HEK293 (cell line): ENCODE results near the gene AGAP9.

Experiments used
- CTCF ChIA-PET: fragments of 350-600 bp; formaldehyde crosslinking; extraction: SDS; loops from one replicate; lab custom pipeline; 2021; ENCODE audit warnings: antibody characterized with exemption; lab: Yijun Ruan, JAX
- POLR2A ChIA-PET: fragments of 300-600 bp; formaldehyde crosslinking; extraction: SDS; loops from one replicate; lab custom pipeline; 2020; ENCODE audit warnings: antibody characterized with exemption, inconsistent platforms; lab: Yijun Ruan, JAX
- H3K27ac ChIP-seq: fragments of 200-500 bp; sonication (Bioruptor generic); 2 replicates; pipeline ENCODE4 v1.5.1; 2014; ENCODE audit warnings: low read depth, low read length, control low read depth, inconsistent platforms; ENCODE audit errors: extremely low read depth
- H3K36me3 ChIP-seq, 2 experiments: fragments of 200-500 bp in 1 of 2; sonication (Bioruptor generic) in 1 of 2; 1 replicate in 1 of 2; 2 replicates in 1 of 2; pipeline ENCODE4 v1.5.1; 2014 to 2017; ENCODE audit warnings: inconsistent platforms in 2 of 2, low read length in 2 of 2; ENCODE audit not compliant: control insufficient read depth in 2 of 2, insufficient read depth in 1 of 2
- H3K4me1 ChIP-seq: fragments of 200-500 bp; sonication (Bioruptor generic); 2 replicates; pipeline ENCODE4 v1.5.1; 2014; ENCODE audit warnings: mild to moderate bottlenecking, low read length, inconsistent platforms; ENCODE audit not compliant: control insufficient read depth, insufficient read depth
- H3K4me3 ChIP-seq: 2 replicates; pipeline ENCODE4 v1.5.1; 2011; ENCODE audit warnings: low read depth, mild to moderate bottlenecking, control low read depth, low read length, moderate library complexity
- H3K9me3 ChIP-seq: fragments of 200-500 bp; sonication (Bioruptor generic); 2 replicates; pipeline ENCODE4 v1.5.1; 2014; ENCODE audit warnings: low read depth, low read length, inconsistent platforms; ENCODE audit not compliant: control insufficient read depth, insufficient read depth
- BCL11A ChIP-seq: fragments of 450-650 bp; formaldehyde crosslinking; IDR thresholded peaks from 2 replicates; pipeline ENCODE4 v1.5.1; 2016; ENCODE audit warnings: low read depth, missing biosample characterization, missing genetic modification characterization
- EGR2 ChIP-seq: fragments of 450-650 bp; formaldehyde crosslinking; IDR thresholded peaks from 2 replicates; pipeline ENCODE4 v1.5.1; 2016; ENCODE audit warnings: low read depth, missing biosample characterization, missing genetic modification characterization
- PATZ1 ChIP-seq: fragments of 450-650 bp; formaldehyde crosslinking; IDR thresholded peaks from 2 replicates; pipeline ENCODE4 v1.5.1; 2016; ENCODE audit warnings: missing biosample characterization, missing genetic modification characterization
- ZBTB20 ChIP-seq: fragments of 450-650 bp; formaldehyde crosslinking; IDR thresholded peaks from 2 replicates; pipeline ENCODE4 v1.5.1; 2016; ENCODE audit warnings: missing biosample characterization, missing genetic modification characterization
- ZBTB6 ChIP-seq: fragments of 450-650 bp; formaldehyde crosslinking; IDR thresholded peaks from 2 replicates; pipeline ENCODE4 v1.5.1; 2017; ENCODE audit warnings: missing biosample characterization, missing genetic modification characterization
- ZNF112 ChIP-seq: fragments of 450-650 bp; formaldehyde crosslinking; IDR thresholded peaks from 2 replicates; pipeline ENCODE4 v1.5.0; 2017; ENCODE audit warnings: missing biosample characterization, missing genetic modification characterization
- ZNF362 ChIP-seq: fragments of 450-650 bp; formaldehyde crosslinking; IDR thresholded peaks from 2 replicates; pipeline ENCODE4 v1.5.1; 2016; ENCODE audit warnings: missing biosample characterization, missing genetic modification characterization
- ZNF391 ChIP-seq: fragments of 450-650 bp; formaldehyde crosslinking; IDR thresholded peaks from 2 replicates; pipeline ENCODE4 v1.5.1; 2016; ENCODE audit warnings: low read depth, missing biosample characterization, missing genetic modification characterization, borderline replicate concordance
- ZNF416 ChIP-seq: fragments of 450-650 bp; formaldehyde crosslinking; IDR thresholded peaks from 2 replicates; pipeline ENCODE4 v1.5.1; 2016; ENCODE audit warnings: missing biosample characterization, missing genetic modification characterization
- ZNF423 ChIP-seq: fragments of 450-650 bp; formaldehyde crosslinking; IDR thresholded peaks from 2 replicates; pipeline ENCODE4 v1.5.1; 2016; ENCODE audit warnings: missing biosample characterization, missing genetic modification characterization
- ZNF449 ChIP-seq: fragments of 450-650 bp; formaldehyde crosslinking; IDR thresholded peaks from 2 replicates; pipeline ENCODE4 v1.5.1; 2017; ENCODE audit warnings: missing biosample characterization, mild to moderate bottlenecking, missing genetic modification characterization, moderate library complexity
- ZNF555 ChIP-seq: fragments of 450-650 bp; formaldehyde crosslinking; conservative IDR thresholded peaks from 2 replicates; pipeline ENCODE4 v1.5.1; 2017; ENCODE audit warnings: missing biosample characterization, mild to moderate bottlenecking, missing genetic modification characterization, inconsistent platforms
- ZNF843 ChIP-seq: fragments of 450-650 bp; formaldehyde crosslinking; IDR thresholded peaks from 2 replicates; pipeline ENCODE4 v1.5.1; 2016; ENCODE audit warnings: missing biosample characterization, missing genetic modification characterization
- ZSCAN4 ChIP-seq: fragments of 450-650 bp; formaldehyde crosslinking; IDR thresholded peaks from 2 replicates; pipeline ENCODE4 v1.5.1; 2017; ENCODE audit warnings: missing biosample characterization, missing genetic modification characterization
- ZXDB ChIP-seq: fragments of 450-650 bp; formaldehyde crosslinking; IDR thresholded peaks from 2 replicates; pipeline ENCODE4 v1.5.1; 2016; ENCODE audit warnings: missing biosample characterization, missing genetic modification characterization

AGAP9 gene

GRCh38 chr10:47454780-47455058 is 68.7 kb downstream of the AGAP9 start (continued):
- TF ChIP-seq ZBTB6 (tag by site-specific recombination), result peak; percentile 86; the same call in 1 of the 2 replicates
- TF ChIP-seq EGR2 (tag by site-specific recombination), result 0 out of 2 replicates have a peak, but pooled peaks have one; percentile 54
- no peak for TF ChIP-seq ZNF112 (tag by site-specific recombination)
- no peak for TF ChIP-seq ZNF416
- TF ChIP-seq ZNF362, result no peak

- Histone ChIP-seq H3K36me3 (no peaks in the 10 kb centered on the region), H3K4me3 (no peak overlapping the region), H3K27ac (no peak overlapping the region), H3K4me1 (no peaks in the 10 kb centered on the region), H3K9me3 (no peaks in the 10 kb centered on the region)
- CTCF ChIA-PET, result interaction anchor here (0.6 kb wide), 2 partner anchors 62 to 93 kb away, joined by 3 read pairs; no protein-coding TSS in a partner anchor
- POLR2A ChIA-PET, result no interaction called here
- TF ChIP-seq ZNF555, result no peak
- no peak for TF ChIP-seq ZNF423
- no peak for TF ChIP-seq ZNF843 (tag by site-specific recombination)
- TF ChIP-seq ZNF391 (tag by site-specific recombination), result no peak
- no peak for TF ChIP-seq ZNF449 (tag by site-specific recombination)
These were observed 69.2 kb downstream of the AGAP9 start for GRCh38 chr10:47454008-47454779.

GRCh38 chr10:47453141-47454007 is 70.1 kb downstream of the AGAP9 start:
- H3K4me3 ChIP-seq, result no peak overlapping the region
- no peaks in the 10 kb centered on the region for H3K9me3 ChIP-seq
- no peaks in the 10 kb centered on the region for H3K36me3 ChIP-seq
- POLR2A ChIA-PET, result no interaction called here
- TF ChIP-seq BCL11A (tag by site-specific recombination), result no peak
- TF ChIP-seq ZXDB, result no peak
- no peak for TF ChIP-seq PATZ1 (tag by site-specific recombination)
- TF ChIP-seq ZSCAN4 (tag by site-specific recombination), result peak; percentile 89
- no peak for TF ChIP-seq ZBTB20 (tag by site-specific recombination)
- CTCF ChIA-PET, result interaction anchor here (0.6 to 1.5 kb wide), 2 partner anchors 61 to 113 kb away, joined by 3 read pairs; no protein-coding TSS in a partner anchor
- H3K27ac ChIP-seq, result no peak overlapping the region
- H3K4me1 ChIP-seq, result no peaks in the 10 kb centered on the region
